GM20431 (cell line): ENCODE data around the gene TMEM9.

ENCODE experiments used
- in situ Hi-C: fragments of 300-500 bp; cut with MseI, MboI; formaldehyde crosslinking; loops from one replicate; pipeline ENCODE4 v1.15.0; 2020; ENCODE audit warnings: low sequenced_read_pairs; ENCODE audit not compliant: unreplicated experiment

Gene TMEM9

GRCh38 chr1:201134405-201134804 lies 19.9 kb downstream of the TMEM9 start:
- in situ Hi-C loops = no loop called here

DNA sequence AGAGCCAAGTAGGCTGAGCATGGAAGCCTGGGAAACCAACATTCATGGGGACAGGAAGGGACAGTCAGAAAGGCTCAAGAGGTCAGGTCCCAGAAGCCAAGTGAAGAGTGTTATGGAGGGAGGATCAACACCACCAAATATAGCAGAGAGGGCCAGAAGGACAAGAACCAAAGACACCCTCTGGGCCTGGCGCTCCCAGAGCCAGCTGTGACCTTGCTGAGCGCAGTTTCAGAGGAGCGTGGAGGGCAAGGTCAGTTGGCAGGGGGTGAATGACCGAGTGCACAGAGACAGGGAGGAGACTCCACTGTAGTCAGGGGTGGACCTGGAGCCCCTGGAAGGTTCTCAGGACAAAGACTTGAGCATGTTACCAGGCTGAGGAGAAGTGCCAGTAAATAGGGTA lies 22.9 kb downstream of the TMEM9 start:
- in situ Hi-C loops = no loop called here

DNA sequence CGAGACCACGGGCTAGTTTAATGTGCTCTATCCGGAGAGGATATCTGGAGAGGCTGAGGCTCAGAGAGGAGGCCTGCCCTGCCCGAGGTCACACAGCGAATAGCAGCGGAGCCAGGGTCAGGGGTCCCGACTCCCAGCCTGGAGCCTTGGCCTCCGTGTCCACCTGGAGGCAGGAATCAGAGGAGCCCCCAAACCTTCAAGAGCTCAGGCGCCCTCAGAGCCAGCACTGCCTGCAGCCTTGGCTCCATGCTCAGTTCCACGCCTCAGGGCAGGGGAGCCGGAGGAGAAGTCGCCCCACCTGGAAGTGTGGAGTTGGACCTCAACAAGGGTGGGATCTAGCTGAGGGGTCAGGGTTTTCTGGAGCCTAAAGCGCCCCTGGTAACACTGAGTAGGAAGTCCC lies 25.3 kb downstream of the TMEM9 start:
- in situ Hi-C loops = no loop called here

GRCh38 chr1:201128476-201128875 lies 25.8 kb downstream of the TMEM9 start:
- in situ Hi-C loops = no loop called here

GRCh38 chr1:201127755-201128455 lies 26.4 kb downstream of the TMEM9 start:
- in situ Hi-C loops = no loop called here

- in situ Hi-C loops = no loop called here
Observed at GRCh38 chr1:201126832-201127754, 27.2 kb downstream of the TMEM9 start, which contains the start of gene ASCL5. ASCL5 (minus strand) TSS chr1:201127184; CDS start chr1:201115372, 11,812 bp downstream.

GRCh38 chr1:201126463-201126831 lies 27.8 kb downstream of the TMEM9 start:
- in situ Hi-C loops = no loop called here

GRCh38 chr1:201125800-201126199 lies 28.5 kb downstream of the TMEM9 start:
- in situ Hi-C loops = no loop called here

GRCh38 chr1:201125019-201125418 lies 29.3 kb downstream of the TMEM9 start:
- in situ Hi-C loops = no loop called here

DNA sequence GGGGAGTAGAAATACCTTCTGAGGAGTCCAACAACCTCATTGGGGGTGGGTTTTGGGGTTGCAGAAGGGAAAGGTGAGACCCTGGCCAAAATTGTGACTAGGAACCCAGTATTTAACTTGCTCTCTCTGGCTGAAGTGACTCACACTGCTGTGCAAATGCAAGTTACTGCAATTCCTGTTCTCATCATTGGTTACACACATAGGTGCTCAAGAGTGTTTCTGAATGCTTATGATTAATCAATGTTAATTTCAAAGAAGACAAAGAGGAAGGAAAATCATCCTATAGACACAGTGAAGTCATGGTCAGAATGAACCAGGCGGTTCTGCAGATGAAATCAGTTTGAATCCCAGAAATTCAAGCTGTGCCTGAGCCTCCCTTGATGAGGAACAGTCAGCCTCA lies 30.4 kb downstream of the TMEM9 start:
- in situ Hi-C loops = no loop called here

- in situ Hi-C loops = no loop called here
Observed at GRCh38 chr1:201122321-201122957, 31.8 kb downstream of the TMEM9 start.

DNA sequence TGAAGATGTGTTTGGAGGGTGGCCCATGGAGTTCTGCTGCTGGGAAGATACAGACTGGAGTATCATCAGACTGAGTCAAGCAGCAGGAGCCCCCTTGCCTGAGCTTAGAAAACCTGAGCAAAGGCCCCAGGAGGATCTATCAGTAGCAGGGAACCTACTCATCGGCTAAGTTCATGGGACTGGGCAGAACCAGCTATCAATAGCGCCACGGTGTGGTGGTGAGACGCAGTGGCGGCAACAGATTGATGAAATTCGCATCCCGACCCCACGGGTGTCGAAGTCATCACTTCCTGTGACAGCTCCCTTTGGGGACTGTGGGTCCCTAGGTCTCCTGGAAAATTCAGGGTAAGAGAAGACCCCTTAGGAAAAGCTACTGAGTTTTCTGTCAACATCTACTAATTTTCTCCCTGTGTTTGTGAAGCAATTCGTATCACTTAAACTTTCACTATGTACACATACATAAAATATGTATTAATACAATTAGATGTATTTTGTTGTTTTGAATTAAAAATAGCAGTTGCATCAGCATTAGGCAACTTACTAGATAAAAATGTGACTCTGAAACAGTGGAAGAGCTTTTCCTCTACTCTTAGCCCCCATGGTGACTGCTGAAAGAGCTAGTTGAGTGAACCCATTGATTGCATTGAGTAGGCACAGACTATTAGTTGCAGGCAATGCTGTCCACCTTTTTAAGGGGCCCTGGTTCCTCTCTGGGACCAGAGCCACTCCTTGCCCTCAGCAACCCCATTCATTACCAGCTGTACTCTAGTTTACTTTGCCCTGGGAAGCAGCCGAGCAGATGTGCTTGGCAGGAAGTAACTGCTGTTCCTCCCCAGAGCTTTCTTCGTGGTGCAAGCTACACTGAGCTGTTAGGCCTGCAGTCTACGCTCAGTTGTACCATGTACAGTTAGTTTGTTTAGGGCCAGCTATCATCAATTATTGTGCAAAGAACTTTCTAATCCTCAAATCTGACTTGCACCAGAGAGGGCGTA lies 34.8 kb downstream of the TMEM9 start:
- in situ Hi-C loops = no loop called here

DNA sequence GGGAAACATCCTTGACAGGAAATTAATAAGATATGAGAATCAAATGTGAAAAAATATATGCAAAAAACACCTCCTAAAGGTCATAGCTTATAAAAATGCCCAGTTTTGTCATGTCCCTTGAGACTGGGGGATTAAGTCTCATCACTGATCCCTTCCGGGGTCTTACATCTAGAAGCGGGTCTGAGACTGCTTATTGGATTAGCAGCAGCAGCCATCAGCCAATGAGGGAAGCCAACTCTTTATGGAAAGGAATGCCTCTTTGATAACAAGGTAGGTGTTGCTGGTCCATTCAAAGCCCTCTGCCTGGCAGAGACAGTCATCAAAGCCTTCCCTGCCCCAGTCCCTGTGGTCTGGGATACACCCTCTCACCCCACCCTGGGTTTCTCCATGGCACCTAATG lies 38.2 kb downstream of the TMEM9 start:
- in situ Hi-C loops = no loop called here

DNA sequence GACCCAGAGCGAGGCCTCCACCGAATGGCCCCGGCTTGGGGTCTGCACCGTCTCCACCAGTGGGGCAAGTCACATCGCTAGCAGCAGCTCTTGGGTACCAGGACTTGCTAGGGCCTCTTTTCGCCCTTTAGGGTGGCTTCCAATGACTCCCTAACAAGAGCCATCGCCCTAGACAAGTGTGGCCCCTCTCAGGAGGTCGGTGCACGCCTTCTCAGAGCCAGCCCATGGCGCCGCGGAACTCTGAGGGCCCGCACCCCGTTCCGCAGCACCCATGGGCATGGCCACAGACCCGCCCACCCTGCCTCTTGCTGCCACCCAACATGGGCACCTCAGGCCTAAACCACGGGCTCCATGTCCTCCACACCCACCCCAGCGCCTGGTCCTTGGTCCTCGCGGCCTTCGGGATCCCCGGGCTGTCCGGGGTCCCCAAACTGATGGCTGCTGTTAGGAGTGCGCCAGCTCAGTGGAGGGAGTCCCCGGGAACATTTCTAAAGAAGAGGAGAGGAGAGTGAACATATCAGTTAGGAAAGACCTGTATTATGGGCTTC lies 38.8 kb downstream of the TMEM9 start:
- in situ Hi-C loops = no loop called here

DNA sequence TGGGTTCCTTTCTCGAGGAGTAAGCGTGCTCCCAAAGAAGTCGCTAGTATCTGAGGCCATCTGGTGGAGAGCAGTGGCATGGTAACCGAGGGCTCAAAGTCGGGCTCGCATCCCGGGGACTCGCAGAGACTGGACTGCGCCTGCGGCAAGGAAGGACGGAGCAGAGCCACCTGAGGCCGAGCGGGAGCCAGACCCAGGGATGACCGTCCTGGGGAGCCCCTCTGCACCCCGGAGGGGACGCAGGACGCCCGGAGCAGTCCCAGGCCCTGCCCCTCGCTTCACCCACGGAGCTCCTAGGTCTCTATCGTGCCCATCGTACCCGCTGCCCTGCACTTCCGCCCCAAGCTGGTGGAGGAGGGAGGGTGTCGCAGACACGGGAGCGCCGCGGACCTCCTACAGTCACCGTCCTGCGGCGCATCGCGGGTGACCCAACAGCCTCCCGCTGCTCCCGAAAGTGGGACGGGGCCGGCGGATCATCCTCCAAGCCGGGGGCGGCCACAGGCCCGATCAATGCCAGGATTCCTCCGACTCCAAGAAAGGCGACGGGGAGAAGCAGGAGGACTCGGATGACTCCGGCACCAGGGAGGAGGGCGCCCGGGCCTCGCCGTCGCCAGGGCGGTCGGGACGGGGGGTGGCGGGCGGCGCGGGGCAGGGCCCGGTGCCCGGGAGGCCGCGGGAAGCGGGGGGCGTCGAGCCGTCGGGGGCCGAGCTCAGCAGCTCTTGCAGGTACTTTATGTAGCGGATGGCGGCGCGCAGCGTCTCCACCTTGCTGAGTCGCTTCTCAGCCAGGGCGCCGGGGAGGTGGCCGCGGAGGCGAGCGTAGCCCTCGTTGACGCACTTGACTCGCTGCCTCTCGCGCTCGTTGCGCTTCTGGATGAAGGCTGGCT lies 39.8 kb downstream of the TMEM9 start:
- in situ Hi-C loops = no loop called here

- in situ Hi-C loops = no loop called here
Observed at GRCh38 chr1:201113451-201114244, 40.6 kb downstream of the TMEM9 start.

DNA sequence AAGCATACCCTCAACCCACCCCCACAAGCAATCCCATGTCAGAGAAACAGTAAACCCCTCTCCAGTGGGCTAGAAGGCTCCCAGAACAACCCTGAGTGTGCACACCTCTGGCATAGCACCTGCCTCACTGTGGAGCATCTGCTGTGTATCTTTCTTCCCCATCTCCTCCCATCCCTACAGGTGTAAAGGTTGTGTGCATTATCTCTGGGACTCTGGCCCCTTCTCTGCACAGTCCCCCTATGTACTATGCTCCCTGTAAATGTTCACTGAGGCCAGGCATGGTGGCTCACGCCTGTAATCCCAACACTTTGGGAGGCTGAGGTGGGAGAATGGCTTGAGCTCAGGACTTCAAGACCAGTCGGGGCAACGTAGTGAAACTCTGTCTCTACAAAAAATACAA lies 41.3 kb downstream of the TMEM9 start:
- in situ Hi-C loops = no loop called here
